Superior temporal gyrus (tissue), 1 donor: ENCODE measurements around the gene NEU3.

Experiments used
- DNase-seq: peaks from one replicate; pipeline ENCODE4 v3.0.0-alpha.2; 2016; ENCODE audit errors: extremely low spot score

Gene NEU3

GRCh38 chr11:75063741-75064314 lies 75.1 kb downstream of the NEU3 start:
- DNase-seq = no peak

- DNase-seq = no peak
Observed at GRCh38 chr11:75066061-75066460, 77.3 kb downstream of the NEU3 start.
